HG02852 (cell line): ENCODE measurements around the gene RIOK3.

Source experiments
- ATAC-seq: cut with Tn5 transposase; IDR thresholded peaks from one replicate; pipeline ENCODE4 v1.9.1; 2021; ENCODE audit warnings: mild to moderate bottlenecking, moderate library complexity; ENCODE audit not compliant: unreplicated experiment

RIOK3 gene

GRCh38 chr18:23526501-23527063 is 73.5 kb downstream of the RIOK3 start:
- no peak for ATAC-seq

- ATAC-seq = no peak
Observed at GRCh38 chr18:23528580-23529472, 75.7 kb downstream of the RIOK3 start.

DNA sequence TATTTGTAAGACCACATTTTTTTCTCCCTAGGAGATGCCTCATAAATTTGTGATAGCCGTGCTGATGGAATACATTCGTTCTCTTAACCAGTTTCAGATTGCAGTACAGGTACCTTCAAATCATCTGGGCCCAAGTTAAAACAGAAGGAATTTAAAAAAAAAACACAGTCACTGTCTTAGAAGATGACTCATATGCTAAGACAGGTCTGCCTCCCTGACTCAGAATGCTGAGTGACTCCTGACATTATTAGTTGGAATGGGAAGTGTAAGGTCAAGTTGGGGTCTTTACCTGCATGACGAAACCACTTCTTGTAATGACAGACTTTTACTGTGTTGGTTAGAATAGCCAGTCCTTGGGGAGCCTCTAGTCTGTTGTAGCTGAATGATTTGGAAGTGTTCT is 76.5 kb downstream of the RIOK3 start:
- ATAC-seq = no peak

DNA sequence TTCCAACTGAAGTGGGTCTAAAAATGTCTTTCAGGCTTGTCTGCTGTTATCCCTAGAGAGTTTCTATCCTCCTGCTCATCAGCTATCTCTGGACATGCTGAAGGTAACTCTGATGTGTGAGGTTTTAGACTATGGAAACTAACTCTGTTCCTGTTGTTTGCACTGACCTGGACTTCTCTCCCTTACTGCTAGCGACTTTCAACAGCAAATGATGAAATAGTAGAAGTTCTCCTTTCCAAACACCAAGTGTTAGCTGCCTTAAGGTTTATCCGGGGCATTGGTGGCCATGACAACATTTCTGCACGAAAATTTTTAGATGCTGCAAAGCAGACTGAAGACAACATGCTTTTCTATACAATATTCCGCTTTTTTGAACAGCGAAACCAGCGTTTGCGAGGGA is 77.1 kb downstream of the RIOK3 start:
- no peak for ATAC-seq

DNA sequence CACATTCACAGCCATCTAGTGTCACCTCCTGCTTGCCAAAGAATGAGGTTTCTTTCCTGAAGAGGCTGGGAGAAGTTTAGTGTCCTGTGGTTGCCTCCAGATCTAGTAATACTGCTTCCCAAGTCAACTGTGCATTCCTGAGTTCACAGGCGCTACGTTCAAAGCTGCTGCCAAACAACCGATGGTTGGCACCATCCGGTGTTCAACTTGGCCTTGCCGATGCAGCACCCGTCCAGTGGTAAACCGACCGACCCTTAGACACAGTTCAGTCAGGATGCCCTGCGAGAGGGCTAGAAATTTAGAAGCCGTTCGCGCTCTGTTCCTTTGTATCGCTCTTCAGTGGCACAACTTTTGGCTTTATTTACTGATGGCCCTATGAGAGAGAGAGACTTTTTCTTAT is 78.8 kb downstream of the RIOK3 start:
- ATAC-seq = no peak
